Stimulated activated CD8-positive, alpha-beta memory T cell treated with anti-CD3 and anti-CD28 coated beads, Interleukin-12 subunit alpha, Interleukin-12 subunit beta, amount 100 ng/mL, for 24 hours (primary cell): ENCODE data around the gene NPFF.

Source experiments
- DNase-seq: peaks from one replicate; pipeline ENCODE4 v3.0.0-alpha.2; 2020; ENCODE audit errors: extremely low read depth

NPFF gene

GRCh38 chr12:53514628-53515290 is 7.5 kb upstream of the NPFF start:
- no peak for DNase-seq

DNA sequence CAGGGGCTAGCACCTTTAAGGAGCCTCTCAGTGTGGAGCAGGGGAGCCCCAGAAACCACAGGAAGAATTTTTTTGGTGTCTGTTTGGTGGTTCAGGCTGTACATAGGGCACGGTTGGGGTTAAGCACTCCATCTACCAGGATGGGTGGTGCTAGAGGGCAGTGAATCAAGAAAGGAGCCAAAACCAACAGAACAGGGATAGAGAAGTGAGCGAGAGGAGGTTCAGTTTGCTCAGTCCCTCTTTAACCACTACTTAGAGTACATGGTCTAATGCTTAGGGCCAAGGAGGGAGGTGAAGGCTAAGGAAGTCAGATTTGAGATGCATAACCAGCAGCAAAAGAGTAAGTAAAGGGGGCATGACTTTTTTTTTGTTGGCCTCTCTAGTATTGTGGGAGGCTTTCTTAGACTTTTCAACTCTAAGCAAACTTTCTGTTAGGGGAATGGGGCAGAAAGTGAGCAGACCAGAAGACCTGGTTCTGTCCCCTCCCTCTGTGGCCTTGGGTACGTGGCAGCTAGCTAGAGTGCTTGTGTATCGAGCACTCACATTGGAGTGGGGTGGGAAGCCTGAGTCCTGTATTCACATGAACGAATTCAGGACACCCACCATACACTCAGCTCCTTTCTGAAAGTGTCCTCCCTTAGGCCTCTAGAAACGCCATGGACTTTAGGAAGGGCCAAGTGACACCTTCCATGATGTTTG is 6.6 kb upstream of the NPFF start:
- no peak for DNase-seq

DNA sequence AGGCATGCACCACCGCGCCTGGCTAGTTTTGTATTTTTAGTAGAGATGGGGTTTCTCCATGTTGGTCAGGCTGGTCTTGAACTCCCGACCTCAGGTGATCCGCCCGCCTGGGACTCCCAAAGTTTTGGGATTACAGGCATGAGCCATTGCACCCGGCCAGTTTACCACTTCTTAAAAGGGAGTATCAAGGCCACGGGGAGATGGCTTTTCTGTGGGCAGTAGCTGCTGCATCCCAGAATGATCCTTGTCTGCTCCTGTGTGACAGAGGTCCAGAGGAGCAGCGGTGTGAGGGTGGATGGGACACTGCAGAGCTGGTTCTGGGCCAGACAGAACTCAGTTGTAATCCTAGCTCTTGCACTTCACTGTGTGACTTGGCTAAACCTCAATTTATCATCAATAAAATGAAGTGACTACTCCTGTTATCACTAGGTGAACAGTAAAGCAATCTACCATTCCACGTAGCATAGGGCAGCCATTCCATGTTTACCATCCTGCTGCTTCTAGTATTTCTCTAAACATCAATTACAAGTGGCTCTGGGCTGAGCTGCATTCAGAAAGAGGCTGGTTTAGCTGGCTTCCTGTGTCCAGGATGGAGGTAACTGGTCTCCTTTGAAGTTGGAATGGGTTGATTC is 3.0 kb upstream of the NPFF start:
- DNase-seq, result no peak

DNA sequence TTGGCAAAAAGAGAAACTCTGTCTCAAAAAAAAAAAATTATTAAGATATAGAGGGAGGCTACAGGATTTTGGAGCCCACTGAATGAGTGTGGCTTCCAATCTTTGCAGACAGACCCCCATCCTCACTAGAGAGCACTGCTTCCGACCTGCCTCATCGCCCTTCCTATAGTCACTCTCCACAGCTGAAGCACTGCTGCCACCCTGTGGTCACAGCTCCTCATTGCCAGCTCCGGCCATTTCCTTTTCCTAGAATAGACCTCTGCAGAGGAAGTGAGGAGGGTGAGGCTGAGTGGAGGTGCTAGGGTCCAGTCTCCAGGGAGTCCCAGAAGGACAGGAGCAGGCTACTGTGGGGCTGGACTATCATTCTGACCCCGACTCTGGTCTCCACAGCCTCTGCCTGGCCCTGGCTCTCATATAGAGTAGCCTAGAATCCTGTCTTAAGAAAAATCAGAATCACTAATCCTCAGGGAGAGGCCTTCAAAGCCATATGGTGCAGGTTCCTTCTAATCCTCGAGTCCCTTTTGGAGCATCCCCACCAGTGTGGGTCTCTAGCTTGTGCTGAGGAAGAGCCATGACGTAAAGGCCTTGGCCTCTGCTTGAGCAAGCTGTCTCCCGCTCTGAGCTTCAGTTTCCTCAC is 1.4 kb upstream of the NPFF start:
- peak; percentile 49 for DNase-seq

DNA sequence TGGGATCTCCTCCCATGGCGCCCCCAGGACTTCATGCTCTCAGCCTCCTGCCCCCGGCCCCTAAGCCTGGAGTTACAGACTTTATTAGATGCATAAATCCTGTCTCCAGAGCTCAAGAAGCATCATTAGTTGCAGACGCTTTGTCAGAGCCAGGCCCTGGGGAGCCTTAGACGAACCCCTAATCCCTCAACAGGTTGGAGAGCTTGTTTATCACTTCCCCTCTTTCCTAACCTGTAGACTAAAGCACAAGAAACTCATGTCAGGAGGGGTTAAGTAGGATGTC is 260 bp upstream of the NPFF start:
- DNase-seq, result no peak

- no peak for DNase-seq
Measured at GRCh38 chr12:53506450-53506785, 866 bp downstream of the NPFF start.

DNA sequence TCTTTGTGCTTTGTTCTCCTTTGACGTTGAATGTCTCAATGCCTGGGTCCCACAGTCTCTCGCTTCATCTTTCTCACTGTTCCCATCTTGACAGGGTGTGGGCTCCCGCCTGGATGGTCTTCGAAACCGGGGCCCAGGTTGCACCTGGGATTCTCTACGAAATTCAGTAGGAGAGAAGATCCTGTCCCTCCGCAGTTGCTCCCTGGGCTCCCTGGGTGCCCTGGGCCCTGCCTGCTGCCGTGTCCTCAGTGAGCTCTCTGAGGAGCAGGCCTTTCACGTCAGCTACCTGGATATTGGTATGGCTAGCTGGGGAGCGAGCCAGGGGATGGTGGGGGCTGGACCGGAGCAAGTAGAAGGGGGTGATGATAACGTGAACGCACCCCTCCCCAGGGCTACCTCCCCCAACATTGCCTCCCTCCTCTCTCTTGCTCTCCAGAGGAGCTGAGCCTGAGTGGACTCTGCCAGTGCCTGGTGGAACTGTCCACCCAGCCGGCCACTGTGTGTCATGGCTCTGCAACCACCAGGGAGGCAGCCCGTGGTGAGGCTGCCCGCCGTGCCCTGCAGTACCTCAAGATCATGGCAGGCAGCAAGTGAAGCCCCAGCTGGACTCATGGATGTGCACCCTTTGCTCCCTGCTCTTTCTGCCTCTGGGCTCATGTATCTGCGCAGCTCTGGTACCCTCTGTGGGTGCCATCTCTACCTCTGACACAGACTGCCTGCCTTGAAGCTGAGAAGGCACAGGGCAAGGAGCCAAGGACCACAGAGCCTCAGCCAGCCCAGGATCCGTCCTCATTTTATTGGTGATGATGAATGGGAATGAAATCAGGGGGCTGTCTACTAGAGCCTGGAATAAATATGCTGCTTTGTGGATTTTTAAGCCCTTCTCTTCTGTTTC is 1.5 kb downstream of the NPFF start:
- no peak for DNase-seq

- no peak for DNase-seq
Measured at GRCh38 chr12:53505086-53505485, 2.2 kb downstream of the NPFF start.

GRCh38 chr12:53504004-53504920 is 3.0 kb downstream of the NPFF start:
- no peak for DNase-seq

- DNase-seq, result no peak
Measured at GRCh38 chr12:53502983-53503728, 4.1 kb downstream of the NPFF start.

GRCh38 chr12:53502331-53502730 is 5.0 kb downstream of the NPFF start:
- DNase-seq, result no peak

DNA sequence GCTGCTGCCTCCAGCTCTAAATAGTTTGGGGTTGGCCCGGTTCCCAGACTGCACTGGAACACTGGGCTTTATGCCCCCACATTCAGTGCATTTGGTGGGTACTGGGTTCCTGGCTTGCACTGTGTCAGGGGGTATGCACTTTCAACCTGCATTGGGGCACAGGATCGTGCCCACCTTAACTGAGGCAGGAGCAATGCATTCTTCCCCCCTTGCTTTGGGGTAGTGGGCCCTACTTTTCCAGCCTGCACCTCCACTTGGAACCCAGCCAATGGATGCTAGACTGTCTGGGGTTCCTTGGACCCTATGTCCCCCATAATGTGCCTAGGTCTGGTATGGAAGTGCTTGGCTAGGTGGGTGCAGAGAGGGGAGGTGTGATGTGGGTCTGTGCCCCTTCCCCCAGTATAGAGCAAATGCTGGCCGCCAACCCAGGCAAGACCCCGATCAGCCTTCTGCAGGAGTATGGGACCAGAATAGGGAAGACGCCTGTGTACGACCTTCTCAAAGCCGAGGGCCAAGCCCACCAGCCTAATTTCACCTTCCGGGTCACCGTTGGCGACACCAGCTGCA is 5.6 kb downstream of the NPFF start:
- DNase-seq, result no peak

DNA sequence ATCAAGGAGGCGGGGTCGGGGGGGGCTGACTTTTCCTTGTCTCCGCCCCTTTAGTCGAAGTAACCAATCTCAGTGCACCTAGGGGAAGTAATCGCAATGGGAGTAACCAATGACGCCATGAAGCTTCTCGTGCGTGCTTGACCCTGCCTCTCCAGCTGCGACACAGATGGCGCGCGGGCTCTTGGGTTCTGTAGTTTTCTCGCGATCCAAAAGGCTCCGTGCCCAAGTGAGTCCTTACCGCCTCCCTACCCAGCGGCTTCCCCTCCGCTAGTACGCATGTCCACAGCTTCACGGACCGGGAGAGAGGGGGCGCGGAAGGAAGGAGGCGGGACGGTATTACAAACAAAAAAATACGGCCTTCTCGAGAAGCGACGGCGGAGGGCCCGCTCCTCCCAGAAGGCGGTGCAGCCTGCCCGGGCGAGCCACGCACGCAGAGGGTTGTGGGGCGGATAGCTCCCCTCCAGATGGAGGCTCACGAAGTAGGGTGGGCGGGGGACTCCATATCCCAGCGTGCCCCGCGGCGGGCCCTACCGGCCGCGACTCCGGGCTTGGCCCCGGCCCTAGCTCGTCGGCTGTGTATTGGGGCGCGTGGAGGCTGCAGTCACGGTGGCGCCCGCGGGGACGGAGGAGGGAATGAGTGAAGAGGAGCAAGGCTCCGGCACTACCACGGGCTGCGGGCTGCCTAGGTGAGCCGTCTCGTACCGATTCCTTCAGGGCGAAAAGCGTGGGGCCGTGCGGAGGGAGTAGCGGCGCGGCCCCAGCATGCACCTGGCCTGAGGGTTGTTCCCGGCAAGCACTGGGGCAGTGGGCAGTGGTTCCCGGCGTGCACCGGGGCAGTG is 6.3 kb downstream of the NPFF start, which contains the start of gene TARBP2:
Gene TARBP2 (plus strand): TSS at position 508 of the 839 bp plus-strand sequence. CDS start 126 bp downstream, at position 634.
- DNase-seq, result peak; percentile 86

GRCh38 chr12:53500142-53500775 is 7.0 kb downstream of the NPFF start:
- no peak for DNase-seq

GRCh38 chr12:53499266-53500141 is 7.8 kb downstream of the NPFF start, which contains the start of gene MAP3K12:
TSS of gene MAP3K12 (minus strand) at chr12:53499458. CDS start at chr12:53487391, 12,067 bp downstream.
- DNase-seq, result peak; percentile 27

- no peak for DNase-seq
Measured at GRCh38 chr12:53498235-53498630, 9.1 kb downstream of the NPFF start.

GRCh38 chr12:53497461-53497860 is 9.8 kb downstream of the NPFF start:
- no peak for DNase-seq
